Brain microvascular endothelial cell (primary cell): ENCODE results near the gene GNAZ.

Experiments
- DNase-seq: peaks from one replicate; pipeline ENCODE4 v3.0.0-alpha.2; 2020
- H3K27ac ChIP-seq: fragments of 250-450 bp; sonication (Bioruptor Pico); 2 replicates; pipeline ENCODE4 v1.5.1; 2020; ENCODE audit warnings: mild to moderate bottlenecking, moderate library complexity
- H3K27me3 ChIP-seq: fragments of 250-450 bp; sonication (Bioruptor Pico); replicated peaks from 2 replicates; pipeline ENCODE4 v1.5.1; 2020; ENCODE audit warnings: mild to moderate bottlenecking
- H3K36me3 ChIP-seq: fragments of 250-450 bp; sonication (Bioruptor Pico); replicated peaks from 2 replicates; pipeline ENCODE4 v1.5.1; 2020; ENCODE audit warnings: mild to moderate bottlenecking
- H3K4me3 ChIP-seq: 2 replicates; pipeline ENCODE4 v1.5.1; 2011; ENCODE audit warnings: low read depth, mild to moderate bottlenecking, control low read depth, low read length, moderate library complexity
- CTCF ChIP-seq: IDR thresholded peaks from 2 replicates; pipeline ENCODE4 v1.5.1; 2011; ENCODE audit warnings: low read depth, mild to moderate bottlenecking, moderate library complexity, low read length, control low read depth, inconsistent platforms; ENCODE audit errors: missing control alignments
- in situ Hi-C: cut with HindIII; loops from 2 replicates; pipeline ENCODE4 v1.10.0; 2017; ENCODE audit warnings: low sequenced_read_pairs, low pct_ligation_motif_present

The GNAZ gene

GRCh38 chr22:23074451-23074850 is 4.1 kb downstream of the GNAZ start:
- Histone ChIP-seq H3K36me3 (no peaks in the 10 kb centered on the region), H3K4me3 (no peak overlapping the region), H3K27ac (no peak overlapping the region), H3K27me3 (peaks cover 41% of the 10 kb centered on the region)
- no peak for DNase-seq
- in situ Hi-C loops = no loop called here
- TF ChIP-seq CTCF = no peak

GRCh38 chr22:23075050-23075449 is 4.7 kb downstream of the GNAZ start:
- DNase-seq = no peak
- in situ Hi-C loops = no loop called here
- Histone ChIP-seq H3K4me3 (no peak overlapping the region), H3K27ac (no peak overlapping the region), H3K36me3 (no peaks in the 10 kb centered on the region), H3K27me3 (peaks cover 38% of the 10 kb centered on the region)
- no peak for TF ChIP-seq CTCF

GRCh38 chr22:23075525-23076216 is 5.4 kb downstream of the GNAZ start:
- DNase-seq = no peak
- in situ Hi-C loops = no loop called here

GRCh38 chr22:23076896-23077572 is 6.7 kb downstream of the GNAZ start:
- Histone ChIP-seq H3K27me3 (peaks cover 29% of the 10 kb centered on the region), H3K27ac (no peak overlapping the region), H3K4me3 (no peak overlapping the region), H3K36me3 (no peaks in the 10 kb centered on the region)
- in situ Hi-C loops = no loop called here
- TF ChIP-seq CTCF = no peak
- DNase-seq = no peak

More at GRCh38 chr22:23075525-23076216, 5.4 kb downstream of the GNAZ start:
- no peak for TF ChIP-seq CTCF
- H3K4me3 ChIP-seq = no peak overlapping the region
- no peaks in the 10 kb centered on the region for H3K36me3 ChIP-seq
- no peak overlapping the region for H3K27ac ChIP-seq
- peaks cover 43% of the 10 kb centered on the region for H3K27me3 ChIP-seq

- DNase-seq = no peak
- Histone ChIP-seq H3K27me3 (peaks cover 23% of the 10 kb centered on the region), H3K36me3 (no peaks in the 10 kb centered on the region), H3K4me3 (no peak overlapping the region), H3K27ac (no peak overlapping the region)
- in situ Hi-C loops = no loop called here
- TF ChIP-seq CTCF = no peak
Observed at GRCh38 chr22:23077627-23078461, 7.5 kb downstream of the GNAZ start.
